Fibroblast of skin of scalp (primary cell): ENCODE data around the gene SPHK2.
A peak's percentile ranks its signal among the peaks of the same experiment; 100 is the strongest.
"Not testable (repeated sequence)": the region's sequence is repeated elsewhere in the genome, so short reads cannot be mapped to it uniquely, and the experiment has no call there.

Source experiments
- DNase-seq: peaks from one replicate; pipeline ENCODE4 v3.0.0-alpha.2; 2013

The SPHK2 gene

GRCh38 chr19:48660852-48661710 lies 41.8 kb downstream of the SPHK2 start:
- DNase-seq, result peak; percentile 88

- no peak for DNase-seq
Measured at GRCh38 chr19:48661711-48662090, 42.4 kb downstream of the SPHK2 start.

GRCh38 chr19:48663667-48664066 lies 44.4 kb downstream of the SPHK2 start:
- no peak for DNase-seq

GRCh38 chr19:48664476-48664875 lies 45.2 kb downstream of the SPHK2 start:
- no peak for DNase-seq

GRCh38 chr19:48665786-48666185 lies 46.5 kb downstream of the SPHK2 start:
- no peak for DNase-seq

GRCh38 chr19:48668332-48668731 lies 49.0 kb downstream of the SPHK2 start:
- no peak for DNase-seq

GRCh38 chr19:48668761-48669160 lies 49.5 kb downstream of the SPHK2 start:
- no peak for DNase-seq

GRCh38 chr19:48669903-48670668 lies 50.8 kb downstream of the SPHK2 start:
- no peak for DNase-seq

- no peak for DNase-seq
Measured at GRCh38 chr19:48670699-48671445, 51.6 kb downstream of the SPHK2 start.

GRCh38 chr19:48671446-48671995 lies 52.2 kb downstream of the SPHK2 start:
- DNase-seq, result no peak

- no peak for DNase-seq
Measured at GRCh38 chr19:48672994-48673393, 53.7 kb downstream of the SPHK2 start, which contains the start of gene NTN5. TSS of gene NTN5 (minus strand) at chr19:48673017. CDS start at chr19:48670986, 2,031 bp downstream.

GRCh38 chr19:48673436-48674100 lies 54.3 kb downstream of the SPHK2 start:
- DNase-seq, result no peak

- no peak for DNase-seq
Measured at GRCh38 chr19:48674216-48674809, 55.0 kb downstream of the SPHK2 start.

GRCh38 chr19:48674921-48675824 lies 55.9 kb downstream of the SPHK2 start:
- DNase-seq, result peak; percentile 83

GRCh38 chr19:48676487-48676886 lies 57.2 kb downstream of the SPHK2 start:
- no peak for DNase-seq

GRCh38 chr19:48676887-48677286 lies 57.6 kb downstream of the SPHK2 start:
- no peak for DNase-seq

- DNase-seq, result no peak
Measured at GRCh38 chr19:48678201-48678600, 58.9 kb downstream of the SPHK2 start.

GRCh38 chr19:48680006-48680405 lies 60.7 kb downstream of the SPHK2 start:
- not testable (repeated sequence) for DNase-seq
